Right kidney (tissue), 1 donor: ENCODE data around the gene ATXN3.

Experiments
- DNase-seq: peaks from one replicate; pipeline ENCODE4 v3.0.0-alpha.2; 2016

ATXN3 gene

GRCh38 chr14:92009604-92010003 is 96.8 kb downstream of the ATXN3 start:
- no peak for DNase-seq
